NCI-H2171 treated with DMSO at 0.1 percent for 48 hours (cell line): ENCODE measurements around the gene RPP25L.
A peak's percentile ranks its signal among the peaks of the same experiment; 100 is the strongest.

Experiments used
- DNase-seq: peaks from one replicate; lab custom pipeline; 2025; lab: John Stamatoyannopoulos, UW

The RPP25L gene

GRCh38 chr9:34568774-34569173 is 43.1 kb downstream of the RPP25L start:
- DNase-seq, result peak; percentile 61

GRCh38 chr9:34568133-34568532 is 43.8 kb downstream of the RPP25L start:
- no peak for DNase-seq

DNA sequence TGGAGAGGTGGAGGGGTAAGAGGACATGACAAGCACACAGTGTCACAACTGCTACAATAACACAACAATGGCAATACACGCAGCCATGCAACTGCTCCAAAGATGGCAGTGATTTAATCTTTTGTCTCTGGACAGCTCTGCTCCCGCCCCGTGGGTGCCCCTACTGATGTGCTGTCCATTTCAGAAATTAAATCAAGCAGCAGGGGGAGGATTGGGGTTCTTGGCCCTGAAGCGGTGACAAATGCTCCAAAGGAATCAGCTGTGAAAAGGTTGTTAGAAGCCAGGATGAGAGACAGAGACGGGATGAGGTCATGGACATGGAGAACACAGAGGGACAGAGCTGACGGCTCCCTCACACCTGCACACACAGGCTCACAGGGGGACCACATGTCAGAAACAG is 44.9 kb downstream of the RPP25L start:
- no peak for DNase-seq

DNA sequence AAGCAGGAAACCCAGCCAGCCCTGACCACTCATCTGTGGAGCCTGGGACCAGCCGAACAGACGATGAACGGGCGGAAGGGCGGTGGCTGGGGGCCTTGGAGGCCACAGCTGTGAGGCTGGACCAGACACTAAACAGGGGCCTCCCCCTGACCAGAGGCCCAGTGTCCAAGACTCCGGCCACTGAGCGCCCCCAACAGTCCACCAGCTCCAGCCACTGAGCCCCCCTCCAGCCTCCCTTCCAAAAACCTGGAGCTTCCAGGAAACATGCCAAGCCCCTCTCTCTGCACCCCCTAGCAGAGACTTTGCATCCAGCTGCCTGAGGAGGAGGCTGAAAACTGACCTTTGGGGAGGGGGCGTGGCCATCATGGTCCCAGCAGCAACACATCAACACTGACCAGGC is 45.6 kb downstream of the RPP25L start:
- DNase-seq, result no peak

DNA sequence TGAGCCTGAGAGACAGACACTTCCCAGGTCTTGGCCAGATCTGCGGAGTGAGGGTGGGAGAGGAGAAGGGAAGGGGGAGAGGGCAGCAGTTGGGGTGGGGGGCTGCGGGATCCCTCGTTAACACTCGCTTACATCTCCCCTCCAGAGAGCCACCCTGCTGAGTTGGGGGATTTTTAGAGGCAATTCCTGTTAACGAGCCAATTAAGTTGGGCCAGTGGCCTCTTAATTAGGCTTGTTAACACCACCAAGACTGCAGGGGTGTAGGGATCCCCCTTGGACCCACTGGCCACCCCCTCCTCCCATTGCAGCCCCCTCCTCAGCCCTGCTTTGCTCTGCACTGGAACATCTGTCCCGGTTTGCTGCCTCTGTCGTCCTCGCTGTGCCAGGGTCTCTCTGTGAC is 46.0 kb downstream of the RPP25L start:
- DNase-seq, result no peak

GRCh38 chr9:34564617-34565016 is 47.3 kb downstream of the RPP25L start:
- DNase-seq, result no peak

- DNase-seq, result no peak
Measured at GRCh38 chr9:34563262-34563661, 48.6 kb downstream of the RPP25L start.

DNA sequence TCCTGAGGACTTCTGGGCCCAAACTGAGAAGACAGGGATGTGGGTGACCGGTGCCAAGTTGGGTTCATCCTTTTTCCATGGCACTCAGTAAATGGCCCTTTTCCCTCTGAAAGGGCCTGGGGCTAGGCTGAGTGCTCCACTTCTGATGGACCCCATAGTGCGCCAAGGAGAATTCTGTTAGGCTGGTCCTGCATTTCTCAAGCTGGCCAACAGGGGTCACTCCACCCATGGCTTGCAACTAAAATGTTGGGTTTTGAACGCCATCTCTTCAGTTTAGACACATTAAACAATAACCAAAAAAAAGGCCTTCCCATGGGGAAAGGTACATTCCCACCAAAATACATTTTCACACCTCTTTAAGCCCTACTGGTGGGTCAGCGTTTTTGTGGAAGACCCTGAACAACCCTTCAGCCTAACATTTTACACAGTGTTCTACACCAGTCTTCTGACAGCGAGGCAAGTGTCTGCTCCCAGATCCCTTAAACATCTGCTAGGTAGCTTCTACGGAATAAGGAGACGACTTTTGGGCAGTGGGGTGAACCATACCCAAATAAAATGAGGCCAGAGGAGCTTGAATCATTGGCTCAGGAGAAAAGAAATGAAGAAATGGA is 49.7 kb downstream of the RPP25L start:
- no peak for DNase-seq

DNA sequence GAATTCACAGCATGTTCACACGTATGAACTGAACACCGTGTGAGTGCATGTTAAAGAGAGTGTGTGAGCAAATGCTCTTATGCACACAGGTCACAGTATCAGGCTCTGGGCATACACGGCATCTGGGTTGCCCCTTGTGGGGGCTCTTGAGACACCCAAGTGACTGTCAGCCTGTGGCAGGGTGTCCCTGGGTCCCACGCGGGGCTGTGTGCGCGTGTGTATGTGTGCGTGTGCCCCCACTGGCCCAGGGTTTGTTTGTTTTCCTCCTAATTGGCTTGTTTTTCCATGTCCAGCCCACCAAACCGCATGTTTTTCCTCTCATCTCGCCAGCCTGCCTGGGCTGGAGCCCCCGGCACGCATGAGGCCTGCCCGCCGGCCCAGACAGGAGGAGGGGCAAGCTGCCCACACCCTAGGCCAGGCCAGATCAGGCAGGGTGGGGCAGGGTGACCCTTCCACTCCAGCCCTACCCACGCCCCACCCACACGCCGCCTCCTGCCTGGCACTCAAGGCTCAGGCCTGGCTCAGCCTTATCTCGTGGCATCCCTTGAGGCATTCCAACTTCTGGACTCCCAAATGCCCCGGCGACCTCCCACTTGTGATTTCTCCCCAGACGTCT is 51.2 kb downstream of the RPP25L start:
- no peak for DNase-seq
